ENCODE results near the gene FCGR3A. TPM values are rescaled to one million over a fixed set of nuclear protein-coding genes. Genes with fewer than 3 reads are reported as not detected.
"Not testable (repeated sequence)": the region's sequence is repeated elsewhere in the genome, so short reads cannot be mapped to it uniquely, and the experiment has no call there.

The FCGR3A gene
- total and polyA plus RNA-seq, 9 donors: 0.66 to 3.1 (median 1.4) TPM

DNA sequence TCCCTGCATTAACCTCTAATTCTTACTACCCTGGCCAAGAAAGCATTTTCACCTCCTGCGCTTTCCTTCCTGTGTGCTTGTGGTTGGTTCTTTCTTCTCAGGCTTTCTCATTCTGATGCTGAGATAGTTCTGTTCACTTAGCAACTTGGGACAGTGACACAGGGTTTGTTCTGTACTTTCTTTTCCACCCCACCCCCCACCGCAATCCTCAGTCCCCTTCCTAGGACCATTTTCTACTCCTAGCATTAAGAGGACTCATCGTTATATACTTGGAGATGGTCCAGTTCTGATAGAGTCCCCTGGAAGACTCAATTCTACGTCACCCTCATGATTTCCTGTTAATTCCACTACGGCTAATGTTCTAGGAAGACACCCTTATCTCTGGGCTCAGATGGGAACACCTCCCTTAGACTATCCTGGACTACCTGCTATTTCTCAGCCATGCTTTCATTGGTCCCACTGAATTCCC is 7.5 kb downstream of the FCGR3A start:
- 80% methylated on average over 2 of the region's 5 CpGs for WGBS (ENCODE audit: insufficient coverage)
- not testable (repeated sequence) for H3K27ac ChIP-seq (ENCODE audit: low read length)

DNA sequence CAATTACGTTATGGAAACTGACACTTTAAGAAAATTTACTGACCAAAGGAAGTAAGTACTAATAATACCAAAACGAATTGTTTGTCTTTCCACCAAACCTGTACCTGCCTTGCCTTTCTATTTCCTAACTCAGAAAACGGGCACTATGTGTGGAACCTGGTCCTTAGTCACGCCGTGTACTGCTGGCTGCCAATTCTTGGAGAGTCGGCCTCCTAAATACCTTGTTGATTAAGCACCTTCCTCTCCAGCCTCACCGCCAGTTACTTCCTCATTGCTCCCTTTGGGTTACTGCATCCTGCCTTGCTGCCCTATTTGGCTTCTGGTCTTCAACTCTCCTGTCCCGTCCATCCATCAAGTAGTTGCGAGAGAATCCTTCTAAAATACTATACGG is 9.1 kb downstream of the FCGR3A start:
- H3K36me3 ChIP-seq (ENCODE audit: control insufficient read depth, insufficient read depth, low read length); DNase-seq; H3K4me1 ChIP-seq (ENCODE audit: control insufficient read depth, insufficient read depth, low read length); H3K9me3 ChIP-seq (replicated peaks; ENCODE audit: control insufficient read depth, low read depth, low read length); H3K4me3 ChIP-seq (ENCODE audit: low read length); H3K27ac ChIP-seq (ENCODE audit: low read length): not testable (repeated sequence)
- peaks cover 11% of the 10 kb centered on the region for H3K27me3 ChIP-seq (ENCODE audit: control insufficient read depth, insufficient read depth, low read length)
- WGBS (ENCODE audit: insufficient coverage): 67% methylated on average over 6 of the region's 10 CpGs

More for the DNA sequence above, 7.5 kb downstream of the FCGR3A start:
- H3K4me3 ChIP-seq (ENCODE audit: low read length); H3K36me3 ChIP-seq (ENCODE audit: control insufficient read depth, insufficient read depth, low read length); DNase-seq; H3K4me1 ChIP-seq (ENCODE audit: control insufficient read depth, insufficient read depth, low read length); H3K9me3 ChIP-seq (replicated peaks; ENCODE audit: control insufficient read depth, low read depth, low read length): not testable (repeated sequence)
- H3K27me3 ChIP-seq (ENCODE audit: control insufficient read depth, insufficient read depth, low read length): peaks cover 11% of the 10 kb centered on the region

GRCh38 chr1:161539731-161540569 is 9.7 kb downstream of the FCGR3A start:
- H3K4me1 ChIP-seq (ENCODE audit: control insufficient read depth, insufficient read depth, low read length); H3K27ac ChIP-seq (ENCODE audit: low read length); H3K9me3 ChIP-seq (replicated peaks; ENCODE audit: control insufficient read depth, low read depth, low read length); H3K36me3 ChIP-seq (ENCODE audit: control insufficient read depth, insufficient read depth, low read length): not testable (repeated sequence)
- 2% methylated on average over 30 of the region's 41 CpGs for WGBS (ENCODE audit: insufficient coverage)
- Histone ChIP-seq H3K27me3 (ENCODE audit: control insufficient read depth, insufficient read depth, low read length) (peaks cover 11% of the 10 kb centered on the region), H3K4me3 (ENCODE audit: low read length) (peak overlapping the region; percentile 2)
- DNase-seq: peak; percentile 66

GRCh38 chr1:161538925-161539479 is 10.6 kb downstream of the FCGR3A start:
- not testable (repeated sequence) for H3K9me3 ChIP-seq (replicated peaks; ENCODE audit: control insufficient read depth, low read depth, low read length); H3K27ac ChIP-seq (ENCODE audit: low read length); H3K4me3 ChIP-seq (ENCODE audit: low read length); DNase-seq; H3K36me3 ChIP-seq (ENCODE audit: control insufficient read depth, insufficient read depth, low read length); H3K4me1 ChIP-seq (ENCODE audit: control insufficient read depth, insufficient read depth, low read length)
- peaks cover 10% of the 10 kb centered on the region for H3K27me3 ChIP-seq (ENCODE audit: control insufficient read depth, insufficient read depth, low read length)
- WGBS (ENCODE audit: insufficient coverage): 93% methylated on average over 2 of the region's 7 CpGs

DNA sequence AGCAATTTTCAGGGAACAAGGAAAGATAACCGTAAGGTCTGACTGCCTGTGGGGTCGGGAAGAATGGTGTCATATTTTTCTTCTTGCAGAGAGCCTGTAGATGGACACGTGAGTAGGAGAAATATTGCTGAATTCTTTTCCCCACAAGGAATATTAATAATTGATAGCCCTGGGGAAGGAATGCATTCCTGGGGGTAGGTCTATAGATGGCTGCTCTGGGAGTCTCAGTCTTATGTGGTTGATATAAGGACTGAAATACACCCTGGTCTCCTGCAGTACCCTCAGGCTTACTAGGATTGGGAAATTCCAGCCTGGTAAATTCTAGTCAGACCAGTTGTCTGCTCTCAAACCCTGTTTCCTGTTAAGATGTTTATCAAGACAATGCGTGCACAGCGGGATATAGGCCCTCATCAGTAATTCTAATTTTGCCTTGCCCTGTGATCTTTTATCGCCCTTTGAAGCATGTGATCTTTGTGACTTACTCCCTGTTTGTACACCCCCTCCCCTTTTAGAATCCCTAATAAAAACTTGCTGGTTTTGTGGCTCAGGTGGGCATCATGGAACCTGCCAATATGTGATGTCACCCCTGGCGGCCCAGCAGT is 12.4 kb downstream of the FCGR3A start:
- H3K9me3 ChIP-seq (replicated peaks; ENCODE audit: control insufficient read depth, low read depth, low read length); H3K4me3 ChIP-seq (ENCODE audit: low read length); DNase-seq; H3K4me1 ChIP-seq (ENCODE audit: control insufficient read depth, insufficient read depth, low read length); H3K36me3 ChIP-seq (ENCODE audit: control insufficient read depth, insufficient read depth, low read length); H3K27ac ChIP-seq (ENCODE audit: low read length): not testable (repeated sequence)
- no CpG with 5 or more reads among the region's 7 CpGs for WGBS (ENCODE audit: insufficient coverage)
- H3K27me3 ChIP-seq (ENCODE audit: control insufficient read depth, insufficient read depth, low read length): peaks cover 22% of the 10 kb centered on the region

GRCh38 chr1:161532644-161533567 is 16.7 kb downstream of the FCGR3A start:
- H3K9me3 ChIP-seq (replicated peaks; ENCODE audit: control insufficient read depth, low read depth, low read length); H3K4me3 ChIP-seq (ENCODE audit: low read length); H3K4me1 ChIP-seq (ENCODE audit: control insufficient read depth, insufficient read depth, low read length); H3K36me3 ChIP-seq (ENCODE audit: control insufficient read depth, insufficient read depth, low read length): not testable (repeated sequence)
- Histone ChIP-seq H3K27ac (ENCODE audit: low read length) (peak overlapping the region; percentile 65), H3K27me3 (ENCODE audit: control insufficient read depth, insufficient read depth, low read length) (peaks cover 15% of the 10 kb centered on the region)
- DNase-seq: peak; percentile 79
- 18% methylated on average over 5 of the region's 16 CpGs for WGBS (ENCODE audit: insufficient coverage)

DNA sequence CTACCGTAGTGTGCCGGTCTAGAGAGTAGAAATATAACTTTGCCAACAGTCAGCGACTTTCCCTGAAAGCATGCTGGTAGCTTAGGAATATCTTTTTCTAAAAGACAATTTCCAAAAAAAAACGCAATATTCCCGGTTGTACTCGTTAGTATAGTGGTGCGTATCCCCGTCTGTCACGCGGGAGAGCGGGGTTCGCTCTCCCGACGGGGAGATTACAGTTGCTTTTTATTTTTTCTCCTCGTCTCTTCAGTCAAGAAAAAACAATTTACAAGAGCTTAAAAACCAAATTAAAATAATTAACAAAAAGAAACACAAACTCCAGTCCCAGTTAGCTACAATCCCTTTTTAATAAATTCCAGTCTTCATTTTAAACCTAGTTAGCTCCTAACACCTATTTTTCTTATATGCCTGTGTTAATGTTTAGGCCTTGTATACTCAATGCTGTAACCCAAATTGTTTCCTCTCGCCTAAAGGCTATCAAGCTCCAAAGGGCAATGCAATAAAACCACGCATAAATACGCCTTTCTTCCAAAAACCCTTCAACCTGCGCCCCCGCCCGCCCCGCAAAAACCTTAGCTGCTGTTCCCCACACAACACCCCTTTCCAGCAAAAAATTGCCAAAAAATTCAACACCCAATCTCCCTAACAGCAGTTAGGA is 17.5 kb downstream of the FCGR3A start:
- DNase-seq: peak; percentile 28
- H3K4me3 ChIP-seq (ENCODE audit: low read length): no peak overlapping the region

GRCh38 chr1:161530671-161531641 is 18.7 kb downstream of the FCGR3A start:
- H3K9me3 ChIP-seq (replicated peaks; ENCODE audit: control insufficient read depth, low read depth, low read length); H3K4me1 ChIP-seq (ENCODE audit: control insufficient read depth, insufficient read depth, low read length); H3K36me3 ChIP-seq (ENCODE audit: control insufficient read depth, insufficient read depth, low read length): not testable (repeated sequence)
- peak; percentile 94 for DNase-seq
- 0% methylated on average over 36 of the region's 56 CpGs for WGBS (ENCODE audit: insufficient coverage)
- peaks cover 21% of the 10 kb centered on the region for H3K27me3 ChIP-seq (ENCODE audit: control insufficient read depth, insufficient read depth, low read length)
- H3K4me3 ChIP-seq (ENCODE audit: low read length): peak overlapping the region; percentile 71
- H3K27ac ChIP-seq (ENCODE audit: low read length): peak overlapping the region; percentile 91

More for the DNA sequence above, 17.5 kb downstream of the FCGR3A start:
- peak overlapping the region; percentile 37 for H3K27ac ChIP-seq (ENCODE audit: low read length)
- no peaks in the 10 kb centered on the region for H3K4me1 ChIP-seq (ENCODE audit: control insufficient read depth, insufficient read depth, low read length)
- H3K9me3 ChIP-seq (replicated peaks; ENCODE audit: control insufficient read depth, low read depth, low read length): no peaks in the 10 kb centered on the region
- H3K27me3 ChIP-seq (ENCODE audit: control insufficient read depth, insufficient read depth, low read length): peaks cover 15% of the 10 kb centered on the region
- H3K36me3 ChIP-seq (ENCODE audit: control insufficient read depth, insufficient read depth, low read length): no peaks in the 10 kb centered on the region
- 77% methylated on average over 2 of the region's 22 CpGs for WGBS (ENCODE audit: insufficient coverage)

GRCh38 chr1:161530158-161530557 is 19.5 kb downstream of the FCGR3A start:
- peak overlapping the region; percentile 20 for H3K27ac ChIP-seq (ENCODE audit: low read length)
- 0% methylated on average over 2 of the region's 13 CpGs for WGBS (ENCODE audit: insufficient coverage)
- H3K4me3 ChIP-seq (ENCODE audit: low read length): peak overlapping the region; percentile 71
- peaks cover 27% of the 10 kb centered on the region for H3K27me3 ChIP-seq (ENCODE audit: control insufficient read depth, insufficient read depth, low read length)
- H3K9me3 ChIP-seq (replicated peaks; ENCODE audit: control insufficient read depth, low read depth, low read length); H3K36me3 ChIP-seq (ENCODE audit: control insufficient read depth, insufficient read depth, low read length); H3K4me1 ChIP-seq (ENCODE audit: control insufficient read depth, insufficient read depth, low read length): not testable (repeated sequence)
- DNase-seq: peak; percentile 85

Measured in muscle of leg (tissue), 11 donors.